ENCODE results near the gene EBF3.

GRCh38 chr10:129942019-129942277 is 22.1 kb downstream of the EBF3 start:
- TF ChIP-seq CTCF (IDR thresholded peaks at IDR 0.05; ENCODE audit: low read depth, low read length) (no peak), EZH2phosphoT487 (IDR thresholded peaks at IDR 0.05; ENCODE audit: low read depth) (no peak)
